ENCODE results near the gene UNC13B.
"Not testable (repeated sequence)": the region's sequence is repeated elsewhere in the genome, so short reads cannot be mapped to it uniquely, and the experiment has no call there.

The UNC13B gene

GRCh38 chr9:35404865-35405264, 243.1 kb downstream of the UNC13B start:
- FAIRE-seq (no peak), DNase-seq (ENCODE audit: insufficient read length) (no peak)
- no peak for TF ChIP-seq POLR2A (IDR thresholded peaks at IDR 0.05; ENCODE audit: low read depth, low read length)
- no peak for TF ChIP-seq TAF1 (IDR thresholded peaks at IDR 0.05; ENCODE audit: borderline replicate concordance, low read depth, low read length)
- no peak for TF ChIP-seq POLR2AphosphoS5 (IDR thresholded peaks at IDR 0.05; ENCODE audit: low read depth, low read length)

DNA sequence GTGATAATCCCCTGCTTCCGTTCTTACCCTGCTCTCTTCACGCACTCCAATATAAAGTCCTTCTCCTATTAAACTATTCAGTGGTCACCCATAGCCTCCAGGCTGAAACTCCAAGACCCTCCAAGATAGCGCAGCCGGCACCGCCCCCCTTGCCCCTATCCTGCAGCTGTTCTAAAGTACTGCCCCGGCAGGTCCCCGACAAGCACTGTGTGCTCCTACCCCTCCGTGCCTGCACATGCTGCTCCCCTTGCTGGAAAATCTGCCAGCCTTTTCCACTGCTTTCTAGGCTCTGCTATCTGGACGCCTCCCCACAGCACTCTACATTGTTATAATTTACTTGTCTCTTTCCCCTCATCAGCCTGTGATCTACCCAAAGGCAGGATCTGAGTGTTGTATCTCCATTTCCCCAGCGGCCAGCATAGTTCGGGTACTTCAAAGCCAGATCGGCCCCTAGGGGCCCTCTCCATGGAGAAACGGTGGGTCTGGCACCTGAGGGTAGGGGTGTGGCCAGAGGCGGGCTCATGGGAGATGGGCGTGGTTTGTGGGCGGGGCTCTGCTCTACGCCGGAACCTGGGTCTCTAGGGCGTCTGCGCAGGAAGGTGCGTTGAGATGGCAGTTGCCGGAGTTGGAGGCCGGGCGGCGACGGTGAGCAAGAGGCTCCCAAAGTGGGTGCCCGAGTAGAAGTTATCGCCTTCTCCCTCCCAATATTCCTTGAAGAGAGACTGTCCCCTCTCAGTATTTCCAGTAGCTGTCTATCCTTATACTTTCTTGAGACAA, 244.6 kb downstream of the UNC13B start:
- no peak for DNase-seq (ENCODE audit: insufficient read length)
- FAIRE-seq: no peak
- TF ChIP-seq POLR2A (IDR thresholded peaks at IDR 0.05; ENCODE audit: low read depth, low read length) (no peak), POLR2AphosphoS5 (IDR thresholded peaks at IDR 0.05; ENCODE audit: low read depth, low read length) (no peak), TAF1 (IDR thresholded peaks at IDR 0.05; ENCODE audit: borderline replicate concordance, low read depth, low read length) (no peak)

GRCh38 chr9:35407846-35408245, 246.0 kb downstream of the UNC13B start:
- no peak for DNase-seq (ENCODE audit: insufficient read length)

DNA sequence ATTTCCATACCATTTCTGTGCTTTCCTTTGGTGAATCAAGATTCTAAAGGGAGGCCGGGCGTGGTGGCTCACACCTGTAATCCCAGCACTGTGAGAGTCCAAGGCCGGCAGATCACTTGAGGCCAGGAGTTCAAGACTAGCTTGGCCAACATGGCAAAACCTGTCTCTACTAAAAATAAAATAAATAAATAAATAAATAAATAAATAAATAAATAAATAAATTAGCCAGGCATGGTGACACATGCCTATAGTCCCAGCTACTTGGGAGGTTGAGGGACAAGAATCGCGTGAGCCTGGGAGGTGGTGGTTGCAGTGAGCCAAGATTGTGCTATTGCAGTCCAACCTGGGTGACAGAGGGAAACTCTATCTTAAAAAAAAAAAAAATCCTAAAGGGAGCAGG, 247.6 kb downstream of the UNC13B start:
- not testable (repeated sequence) for FAIRE-seq; DNase-seq (ENCODE audit: insufficient read length)

More at GRCh38 chr9:35407846-35408245, 246.0 kb downstream of the UNC13B start:
- FAIRE-seq: no peak
- TF ChIP-seq POLR2AphosphoS5 (IDR thresholded peaks at IDR 0.05; ENCODE audit: low read depth, low read length) (no peak), POLR2A (IDR thresholded peaks at IDR 0.05; ENCODE audit: low read depth, low read length) (no peak), TAF1 (IDR thresholded peaks at IDR 0.05; ENCODE audit: borderline replicate concordance, low read depth, low read length) (no peak)

- TF ChIP-seq TAF1 (IDR thresholded peaks at IDR 0.05; ENCODE audit: borderline replicate concordance, low read depth, low read length): no peak
- TF ChIP-seq POLR2A (IDR thresholded peaks at IDR 0.05; ENCODE audit: low read depth, low read length): no peak
- no peak for TF ChIP-seq POLR2AphosphoS5 (IDR thresholded peaks at IDR 0.05; ENCODE audit: low read depth, low read length)
- no peak for FAIRE-seq
- no peak for DNase-seq (ENCODE audit: insufficient read length)
These were observed 253.1 kb downstream of the UNC13B start for GRCh38 chr9:35414889-35415288.

DNA sequence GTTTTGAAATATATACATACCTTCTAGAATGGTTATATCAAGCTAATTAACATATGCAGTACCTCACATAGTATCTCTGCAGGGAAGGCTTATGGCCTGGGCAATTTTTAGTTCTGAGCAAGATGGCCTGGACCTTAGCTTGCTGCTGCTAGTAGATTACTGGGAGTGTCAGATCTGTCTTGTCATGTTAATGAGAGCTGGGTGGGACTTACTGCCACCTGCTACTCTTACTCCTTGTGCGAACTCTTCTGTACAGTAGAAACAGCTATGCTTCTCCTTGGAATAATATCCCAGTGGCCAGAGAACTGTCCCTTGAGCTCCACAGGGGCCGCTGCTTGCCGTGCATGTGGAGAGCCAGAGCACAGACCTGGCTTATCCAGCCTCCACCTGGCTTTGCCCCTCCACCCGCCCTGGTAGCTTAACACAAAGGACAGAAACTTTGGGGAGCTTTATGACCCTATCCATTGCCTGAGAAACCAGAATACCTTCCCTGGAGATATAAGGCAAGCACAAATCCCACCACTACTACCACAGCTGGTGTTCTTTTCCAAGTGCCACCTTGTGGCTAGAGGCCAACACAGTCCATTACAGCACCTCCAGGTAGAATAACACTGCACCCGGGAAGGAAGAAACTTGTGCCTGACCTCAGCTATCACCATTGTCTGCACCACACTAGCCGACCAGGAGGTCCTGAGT, 253.7 kb downstream of the UNC13B start:
- FAIRE-seq (no peak), DNase-seq (ENCODE audit: insufficient read length) (no peak)
- TF ChIP-seq POLR2AphosphoS5 (IDR thresholded peaks at IDR 0.05; ENCODE audit: low read depth, low read length) (no peak), TAF1 (IDR thresholded peaks at IDR 0.05; ENCODE audit: borderline replicate concordance, low read depth, low read length) (no peak), POLR2A (IDR thresholded peaks at IDR 0.05; ENCODE audit: low read depth, low read length) (no peak)

DNA sequence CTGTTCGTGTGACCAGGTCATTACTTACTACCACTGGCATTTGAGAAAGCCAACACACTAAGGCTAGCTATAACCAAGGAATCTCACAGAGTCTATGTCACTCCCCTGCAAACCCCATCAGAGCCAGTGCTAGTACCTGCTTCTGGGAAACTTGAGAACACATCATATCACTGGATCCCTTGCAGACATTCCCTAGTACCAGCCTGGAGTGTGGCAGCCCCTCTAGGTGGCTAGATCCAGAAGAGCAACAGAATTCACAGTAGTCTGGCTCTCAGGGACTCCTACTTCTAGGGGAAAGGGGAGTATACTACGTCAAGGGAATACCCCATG, 254.3 kb downstream of the UNC13B start:
- TF ChIP-seq POLR2AphosphoS5 (IDR thresholded peaks at IDR 0.05; ENCODE audit: low read depth, low read length): no peak
- DNase-seq (ENCODE audit: insufficient read length) (no peak), FAIRE-seq (no peak)

DNA sequence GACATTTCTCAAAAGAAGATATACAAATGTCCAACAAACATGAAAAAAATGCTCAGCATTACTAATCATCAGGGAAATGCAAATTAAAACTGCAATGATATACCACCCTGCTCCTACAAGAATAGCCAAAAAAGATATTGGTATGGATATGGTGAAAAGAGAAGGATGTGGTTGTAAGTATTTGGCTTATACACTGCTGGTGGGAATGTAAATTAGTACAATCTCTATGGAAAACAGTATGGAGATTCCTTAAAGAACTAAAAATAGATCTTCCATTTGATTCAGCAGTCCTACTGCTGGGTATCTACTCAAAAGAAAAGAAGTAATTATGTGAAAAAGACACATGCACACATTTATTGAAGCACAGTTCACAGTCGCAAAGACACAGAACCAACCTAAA, 260.5 kb downstream of the UNC13B start:
- DNase-seq (ENCODE audit: insufficient read length) (no peak), FAIRE-seq (no peak)
- TF ChIP-seq TAF1 (IDR thresholded peaks at IDR 0.05; ENCODE audit: borderline replicate concordance, low read depth, low read length) (no peak), POLR2AphosphoS5 (IDR thresholded peaks at IDR 0.05; ENCODE audit: low read depth, low read length) (no peak), POLR2A (IDR thresholded peaks at IDR 0.05; ENCODE audit: low read depth, low read length) (no peak)

- no peak for DNase-seq (ENCODE audit: insufficient read length)
- TF ChIP-seq POLR2A (IDR thresholded peaks at IDR 0.05; ENCODE audit: low read depth, low read length): no peak
- no peak for FAIRE-seq
These were observed 260.9 kb downstream of the UNC13B start for GRCh38 chr9:35422753-35423152.

- FAIRE-seq (no peak), DNase-seq (ENCODE audit: insufficient read length) (no peak)
- no peak for TF ChIP-seq TAF1 (IDR thresholded peaks at IDR 0.05; ENCODE audit: borderline replicate concordance, low read depth, low read length)
- no peak for TF ChIP-seq POLR2AphosphoS5 (IDR thresholded peaks at IDR 0.05; ENCODE audit: low read depth, low read length)
- no peak for TF ChIP-seq POLR2A (IDR thresholded peaks at IDR 0.05; ENCODE audit: low read depth, low read length)
These were observed 261.7 kb downstream of the UNC13B start for GRCh38 chr9:35423499-35423898.

GRCh38 chr9:35424356-35425352, 262.8 kb downstream of the UNC13B start:
- TF ChIP-seq POLR2AphosphoS5 (IDR thresholded peaks at IDR 0.05; ENCODE audit: low read depth, low read length): no peak
- no peak for TF ChIP-seq TAF1 (IDR thresholded peaks at IDR 0.05; ENCODE audit: borderline replicate concordance, low read depth, low read length)
- no peak for TF ChIP-seq POLR2A (IDR thresholded peaks at IDR 0.05; ENCODE audit: low read depth, low read length)
- FAIRE-seq (no peak), DNase-seq (ENCODE audit: insufficient read length) (no peak)

GRCh38 chr9:35426627-35427026, 264.8 kb downstream of the UNC13B start:
- FAIRE-seq (no peak), DNase-seq (ENCODE audit: insufficient read length) (no peak)
- TF ChIP-seq POLR2A (IDR thresholded peaks at IDR 0.05; ENCODE audit: low read depth, low read length): no peak
- TF ChIP-seq TAF1 (IDR thresholded peaks at IDR 0.05; ENCODE audit: borderline replicate concordance, low read depth, low read length): no peak
- no peak for TF ChIP-seq POLR2AphosphoS5 (IDR thresholded peaks at IDR 0.05; ENCODE audit: low read depth, low read length)

All from GM12892 (cell line).